KG1 (cell line): ENCODE results near the gene CRHR2.

ENCODE experiments used
- DNase-seq: peaks from one replicate; lab custom pipeline; 2025; lab: John Stamatoyannopoulos, UW

Gene CRHR2

DNA sequence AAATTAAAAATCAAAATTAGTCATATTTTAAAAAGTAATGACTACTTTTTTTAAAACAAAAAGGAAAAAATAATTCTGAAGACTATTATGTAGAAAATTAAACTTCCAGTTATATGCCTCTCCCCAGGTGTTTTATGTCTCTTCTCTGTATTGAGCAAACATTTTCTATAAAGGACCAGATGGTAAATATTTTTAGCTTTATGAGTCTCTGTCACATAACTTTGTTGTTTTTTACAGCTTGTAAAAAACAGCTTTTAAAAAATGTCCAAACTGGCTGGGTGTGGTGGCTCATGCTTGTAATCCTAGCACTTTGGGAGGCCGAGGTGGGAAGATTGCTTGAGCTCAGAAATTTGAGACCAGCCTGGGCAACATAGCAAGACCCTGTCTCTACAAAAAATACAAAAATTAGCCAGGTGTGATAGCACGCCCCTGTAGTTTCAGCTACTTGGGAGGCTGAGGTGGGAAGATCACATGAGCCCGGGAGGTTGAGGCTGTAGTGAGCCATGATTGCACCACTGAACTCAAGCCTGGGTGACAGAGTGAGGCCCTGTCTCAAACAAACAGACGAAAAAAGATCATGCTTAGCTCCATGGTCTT, 64.1 kb downstream of the CRHR2 start:
- DNase-seq = no peak

- DNase-seq = no peak
These were observed 64.9 kb downstream of the CRHR2 start for GRCh38 chr7:30617359-30617758.

GRCh38 chr7:30616318-30616717, 65.9 kb downstream of the CRHR2 start:
- no peak for DNase-seq

GRCh38 chr7:30613366-30614325, 68.6 kb downstream of the CRHR2 start:
- DNase-seq = no peak

DNA sequence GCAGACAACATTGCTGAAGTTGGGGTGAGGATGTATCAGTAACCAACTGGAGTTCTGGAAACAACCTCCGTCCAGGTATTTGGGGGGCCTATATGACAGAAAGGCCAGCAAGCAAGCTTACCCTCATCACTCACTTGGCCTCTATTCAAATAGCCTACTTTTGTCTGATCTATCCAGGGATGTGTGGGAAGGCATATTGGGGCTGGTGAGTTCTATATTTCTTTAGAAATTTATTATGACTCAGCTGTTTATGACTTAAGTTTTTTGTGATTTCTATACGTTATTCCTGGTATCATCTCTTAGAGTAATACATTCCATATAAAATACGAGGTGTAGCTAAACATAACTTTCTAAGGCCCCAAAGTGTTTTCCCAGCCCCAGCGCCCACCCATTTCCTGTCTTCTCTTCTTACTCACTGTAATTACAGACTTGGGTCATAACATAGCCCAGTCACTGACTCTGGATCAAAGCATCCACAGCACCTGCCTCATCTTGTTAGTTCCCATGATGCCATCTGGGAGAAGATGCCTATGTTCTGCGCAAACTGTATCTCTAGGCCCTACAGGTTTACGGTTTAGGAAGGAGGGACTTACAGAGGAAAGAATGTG, 69.5 kb downstream of the CRHR2 start:
- no peak for DNase-seq

DNA sequence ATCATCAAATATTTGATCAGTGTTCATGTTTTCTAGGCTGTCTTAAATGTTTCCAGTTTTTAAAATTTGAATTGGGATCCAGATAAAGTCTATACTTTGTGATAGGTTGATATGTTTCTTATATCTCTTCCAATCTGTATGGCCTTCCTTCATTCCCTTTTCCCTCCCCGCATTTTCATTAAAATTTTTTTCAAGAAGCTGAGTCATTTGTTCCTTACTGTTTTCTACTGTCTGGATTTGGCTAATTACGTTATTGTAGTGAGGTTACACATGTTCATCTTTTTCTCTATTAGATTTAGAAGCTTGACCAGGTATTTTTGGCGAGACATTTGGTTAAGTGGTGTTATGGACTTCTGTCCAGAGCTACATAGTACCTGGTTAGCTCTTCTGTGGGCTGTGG, 76.4 kb downstream of the CRHR2 start:
- no peak for DNase-seq

- no peak for DNase-seq
These were observed 77.4 kb downstream of the CRHR2 start for GRCh38 chr7:30604901-30605300.
